OCI-M2 (cell line): ENCODE measurements around the gene RCN1.
"Not testable (repeated sequence)": the region's sequence is repeated elsewhere in the genome, so short reads cannot be mapped to it uniquely, and the experiment has no call there.

Source experiments
- DNase-seq: peaks from one replicate; lab custom pipeline; 2025; ENCODE audit not compliant: unreplicated experiment; lab: John Stamatoyannopoulos, UW

RCN1 gene

DNA sequence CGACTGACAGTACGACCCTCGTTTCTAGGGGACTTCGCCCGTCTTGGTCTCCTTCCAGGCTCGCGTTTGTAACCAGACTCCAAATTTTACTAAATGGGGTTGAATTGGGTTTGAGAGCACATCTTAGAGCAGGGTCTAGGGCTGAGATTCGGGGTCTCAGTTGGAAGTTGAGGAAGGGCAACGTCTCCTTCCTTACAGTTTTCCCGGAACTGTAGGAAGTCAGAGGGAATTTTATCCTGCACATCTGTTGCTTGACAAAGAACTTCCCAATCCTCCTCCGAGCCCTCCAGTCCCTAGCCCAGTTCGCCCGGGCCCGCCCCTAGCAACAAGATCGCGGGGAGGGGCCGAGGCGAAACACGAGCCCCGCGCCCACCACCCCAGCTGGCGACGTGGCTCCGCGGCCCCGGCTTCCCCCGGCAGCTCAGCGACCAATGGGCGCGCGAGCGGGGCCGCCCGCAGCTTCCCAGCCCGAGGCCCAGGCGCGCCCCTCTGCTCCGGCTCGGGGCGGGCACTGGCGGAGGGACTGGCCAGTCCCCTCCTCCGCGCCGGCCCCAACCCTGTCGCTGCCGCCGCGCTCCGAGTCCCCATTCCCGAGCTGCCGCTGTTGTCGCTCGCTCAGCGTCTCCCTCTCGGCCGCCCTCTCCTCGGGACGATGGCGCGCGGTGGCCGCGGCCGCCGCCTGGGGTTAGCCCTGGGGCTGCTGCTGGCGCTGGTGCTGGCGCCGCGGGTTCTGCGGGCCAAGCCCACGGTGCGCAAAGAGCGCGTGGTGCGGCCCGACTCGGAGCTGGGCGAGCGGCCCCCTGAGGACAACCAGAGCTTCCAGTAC lies at the start of gene RCN1:
Gene RCN1, plus strand, starts transcription at position 530 of the 826 bp plus-strand sequence. Its CDS starts 123 bp downstream, at position 653.
- DNase-seq = no peak

DNA sequence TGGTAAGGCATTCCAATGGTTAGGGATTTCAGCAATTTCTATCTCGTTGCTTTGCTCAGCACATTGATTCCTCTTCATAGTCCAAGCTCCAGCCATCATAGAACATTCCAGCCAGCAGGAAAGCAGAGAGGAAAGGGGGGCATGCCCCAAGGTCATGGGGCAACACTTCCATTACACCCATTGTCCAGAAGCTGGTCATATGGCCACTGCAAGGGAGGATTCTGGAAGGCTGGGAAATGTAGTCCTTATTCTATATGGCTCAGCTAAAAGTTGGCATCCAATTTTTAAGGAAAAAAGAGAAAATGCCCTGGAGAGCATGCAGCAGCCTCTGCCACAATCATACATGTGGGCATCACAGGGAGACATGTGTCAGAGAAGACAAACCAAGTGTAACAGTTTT lies 47.1 kb upstream of the RCN1 start:
- no peak for DNase-seq

DNA sequence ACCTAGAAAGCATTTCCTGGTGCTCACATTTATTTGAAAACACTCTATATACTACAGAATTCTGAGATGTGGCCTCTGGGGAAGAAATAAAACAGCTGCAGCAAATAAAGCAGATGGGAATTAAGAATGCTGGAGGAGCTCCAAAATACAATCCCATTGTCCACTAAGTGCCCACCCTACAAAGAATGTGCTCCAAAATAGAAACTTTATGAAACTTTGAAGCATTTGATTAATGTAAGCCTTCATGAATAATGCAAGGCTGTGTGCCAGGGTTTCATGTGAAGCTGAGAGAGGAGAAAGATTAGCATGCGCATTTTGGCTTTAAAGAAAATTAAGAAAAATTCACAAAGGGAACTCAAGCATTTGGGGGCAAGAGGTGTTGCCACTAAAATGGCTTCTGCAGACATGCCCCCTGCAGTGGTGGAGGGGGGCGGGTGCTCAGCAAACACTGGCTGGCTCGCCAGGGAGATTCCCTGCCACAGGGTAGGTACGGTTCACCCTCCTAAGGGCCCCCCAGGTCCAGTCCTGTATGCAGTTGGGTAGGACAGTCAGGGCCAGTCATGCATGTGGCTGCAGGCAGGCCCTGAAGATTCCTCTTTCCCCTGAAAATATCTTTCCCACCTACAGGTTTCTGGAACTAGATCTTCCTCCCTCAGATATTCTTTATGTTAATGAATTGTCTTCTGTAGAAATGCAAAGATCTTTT lies 46.6 kb upstream of the RCN1 start:
- no peak for DNase-seq

DNA sequence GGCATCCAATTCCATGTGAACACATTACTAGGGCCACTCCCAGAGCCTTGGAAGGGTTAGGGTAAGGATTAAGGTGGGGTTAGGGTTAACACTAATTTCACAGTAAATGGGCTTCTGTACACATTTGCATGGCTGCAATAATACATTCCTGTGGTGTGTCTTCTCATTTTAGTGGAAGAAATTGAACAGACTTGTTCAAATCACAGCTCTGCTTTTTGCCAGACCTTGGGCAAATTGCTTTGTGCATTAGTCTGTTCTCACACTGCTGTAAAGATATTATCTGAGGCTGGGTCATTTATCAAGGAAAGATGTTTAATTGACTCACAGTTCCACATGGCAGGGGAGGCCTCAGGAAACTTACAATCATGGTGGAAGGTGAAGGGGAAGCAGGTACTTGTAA lies 45.4 kb upstream of the RCN1 start:
- DNase-seq = no peak

DNA sequence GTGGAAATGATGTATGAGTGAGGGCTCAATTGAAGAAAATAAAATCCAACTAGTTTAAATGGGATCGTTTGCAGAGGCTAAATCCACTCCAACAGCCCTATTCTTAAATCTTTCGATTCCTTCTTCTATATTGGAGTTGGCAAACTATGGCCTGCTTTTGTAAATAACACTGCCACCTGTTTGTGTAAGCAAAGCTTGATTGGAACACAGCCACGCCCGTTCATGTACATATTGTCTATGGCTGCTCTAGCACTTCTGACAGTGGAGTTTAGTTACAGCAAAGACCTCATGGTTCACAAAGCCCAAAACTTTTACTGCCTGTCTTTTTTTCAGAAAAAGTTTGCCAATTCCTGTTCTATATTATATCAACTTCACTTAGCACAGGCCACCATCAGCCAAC lies 40.6 kb upstream of the RCN1 start:
- no peak for DNase-seq

DNA sequence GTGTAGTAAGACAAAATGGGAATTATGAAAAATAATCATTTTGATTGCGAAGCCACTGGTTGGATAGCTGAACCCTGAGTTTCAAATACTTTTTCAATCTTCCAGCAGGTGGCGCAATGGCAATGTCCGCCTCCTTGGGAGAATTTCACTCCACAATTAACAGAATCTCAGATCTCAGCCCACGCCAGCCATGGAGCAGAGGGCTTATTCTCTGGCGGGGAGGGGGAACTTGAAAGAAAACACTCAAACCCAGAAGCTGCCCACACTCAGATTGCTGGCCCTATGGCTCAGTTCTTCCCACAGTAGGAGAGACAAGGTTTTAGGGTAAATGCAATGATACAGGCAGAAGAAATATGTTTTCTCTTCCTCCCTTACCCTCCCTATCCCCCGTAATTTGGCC lies 38.7 kb upstream of the RCN1 start:
- DNase-seq = peak; percentile 8

DNA sequence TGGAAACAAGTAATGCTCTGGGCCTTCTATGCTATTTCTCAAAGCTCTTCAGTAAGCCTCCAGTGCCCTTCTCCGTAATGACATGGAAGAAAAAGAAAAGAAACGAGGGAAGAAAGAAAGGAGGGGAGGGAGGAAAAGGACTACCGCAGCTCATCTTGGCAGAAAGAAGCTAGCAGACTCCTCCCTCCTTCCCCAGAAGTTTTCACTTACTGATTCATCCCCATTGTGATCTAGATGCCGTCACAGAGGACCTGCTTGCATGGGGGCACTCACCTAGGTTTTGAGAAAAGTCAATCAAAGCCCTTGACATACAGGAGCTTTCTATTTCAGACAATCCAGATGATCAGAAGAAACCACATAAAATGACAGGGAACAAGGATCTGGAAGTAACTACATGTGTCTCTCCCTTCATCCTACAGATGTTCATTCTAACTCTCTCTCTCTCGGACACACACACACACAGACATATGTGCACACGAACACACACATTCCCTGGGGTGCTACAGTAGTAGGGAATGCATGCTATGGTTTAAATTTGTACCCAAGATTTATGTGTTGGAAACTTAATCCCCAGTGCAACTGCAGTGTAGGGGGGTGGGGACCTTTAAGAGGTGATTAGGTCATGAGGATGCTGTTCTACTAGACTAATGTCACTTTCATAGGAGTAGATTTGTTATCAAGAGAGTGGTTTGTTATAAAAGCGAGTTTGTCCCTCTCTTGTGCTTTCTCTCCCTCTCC lies 37.6 kb upstream of the RCN1 start:
- DNase-seq = no peak

DNA sequence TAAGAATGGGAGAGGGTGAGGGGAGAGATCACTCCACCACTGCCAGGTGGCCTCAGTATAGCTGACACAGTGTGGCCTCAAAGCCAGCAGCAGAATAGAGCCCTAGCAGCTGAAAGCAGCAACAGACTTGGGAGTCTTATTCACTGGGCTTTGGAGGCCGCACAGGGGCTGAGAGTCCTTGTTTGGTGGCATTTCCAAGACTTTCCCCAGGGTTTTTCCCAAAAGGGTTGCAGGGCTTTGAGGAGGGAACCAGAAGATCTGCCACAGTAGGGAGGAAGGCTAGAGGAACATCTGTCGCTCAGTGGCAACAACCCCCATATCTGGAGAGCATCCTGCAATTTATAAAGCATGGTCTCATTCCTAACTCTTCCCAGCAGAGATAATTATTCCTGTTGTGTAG lies 35.0 kb upstream of the RCN1 start:
- DNase-seq = no peak

DNA sequence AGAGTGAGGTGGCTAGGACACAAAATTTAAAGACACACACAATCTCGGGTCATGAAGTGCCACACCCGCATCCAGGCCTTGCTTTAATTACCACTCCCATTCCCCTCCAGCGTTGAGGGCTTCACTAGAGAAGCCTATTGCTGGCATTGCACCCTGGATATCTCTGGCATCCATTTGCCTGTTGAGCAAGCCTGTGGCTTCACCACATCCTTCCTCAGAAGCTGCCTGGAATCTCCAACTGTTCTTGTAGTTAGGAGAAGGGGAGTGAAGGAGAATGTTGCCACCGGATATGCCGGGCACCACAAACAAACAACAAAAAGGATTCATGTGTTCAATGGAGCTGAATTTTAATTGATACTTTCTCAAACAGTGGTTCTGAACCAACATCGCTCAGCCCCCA lies 34.4 kb upstream of the RCN1 start:
- no peak for DNase-seq

DNA sequence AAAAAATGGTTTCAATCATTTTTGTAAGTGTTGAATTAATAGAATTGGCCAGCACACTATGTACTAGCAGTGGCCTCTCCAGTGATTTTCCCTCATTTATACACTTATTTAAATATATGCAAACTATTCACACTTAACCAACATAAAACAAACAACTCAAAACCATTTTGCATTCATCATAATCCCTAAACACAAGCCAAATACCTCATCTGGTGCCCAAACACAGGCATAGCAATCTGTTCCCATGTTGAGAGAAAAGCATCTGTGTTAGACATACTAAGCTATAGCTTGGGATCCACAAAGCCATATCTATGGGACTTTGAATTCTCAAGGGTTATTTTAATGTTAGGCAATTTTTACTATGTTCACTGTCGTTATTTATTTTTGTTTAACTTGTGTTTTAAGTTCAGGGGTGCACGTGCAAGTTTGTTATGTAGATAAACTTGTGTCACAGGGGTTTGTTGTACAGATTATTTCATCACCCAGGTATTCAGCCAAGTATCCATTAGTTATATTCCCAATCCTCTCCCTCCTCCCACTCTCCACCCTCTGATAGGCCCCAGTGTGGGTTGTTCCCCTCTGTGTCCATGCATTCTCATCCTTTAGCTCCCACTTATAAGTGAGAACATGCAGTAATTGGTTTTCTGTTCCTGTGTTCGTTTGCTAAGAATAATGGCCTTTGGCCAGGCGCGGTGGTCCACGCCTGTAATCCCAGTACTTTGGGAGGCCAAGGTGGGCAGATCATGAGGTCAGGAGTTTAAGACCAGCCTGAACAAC lies 31.0 kb upstream of the RCN1 start:
- no peak for DNase-seq

DNA sequence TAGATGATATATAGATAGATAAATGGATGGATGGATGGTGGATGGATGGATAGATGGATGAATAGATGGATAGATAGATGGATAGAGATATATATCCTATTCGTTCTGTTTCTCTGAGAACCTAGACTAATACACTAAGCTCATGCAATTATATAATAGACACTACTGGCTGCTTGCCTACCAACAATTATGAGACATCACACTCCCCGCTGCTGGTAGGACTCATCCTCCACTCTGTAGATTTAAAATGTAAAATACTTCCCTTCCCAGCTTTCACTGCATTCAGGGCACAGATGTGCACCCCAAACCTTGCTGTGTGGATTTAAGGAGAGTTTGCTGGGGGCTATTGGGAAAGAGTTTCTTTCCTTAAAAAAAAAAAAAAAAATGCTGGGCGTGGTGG lies 28.3 kb upstream of the RCN1 start:
- DNase-seq = no peak

DNA sequence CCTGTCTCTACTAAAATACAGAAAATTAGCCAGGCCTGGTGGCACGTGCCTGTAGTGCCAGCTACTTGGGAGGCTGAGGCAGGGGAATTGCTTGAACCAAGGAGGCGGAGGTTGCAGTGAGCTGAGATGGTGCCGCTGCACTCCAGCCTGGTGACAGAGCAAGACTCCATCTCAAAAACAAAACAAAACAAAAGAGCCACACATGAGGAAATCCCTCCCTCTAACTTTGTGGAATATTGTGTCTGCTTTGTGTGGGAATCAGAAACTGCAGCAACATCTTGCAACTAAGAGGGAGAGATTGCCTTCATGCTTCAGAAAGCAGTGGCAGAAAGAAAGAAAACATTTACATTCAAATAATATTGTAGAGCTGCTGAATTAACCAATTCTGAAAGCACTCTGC lies 27.8 kb upstream of the RCN1 start:
- not testable (repeated sequence) for DNase-seq

DNA sequence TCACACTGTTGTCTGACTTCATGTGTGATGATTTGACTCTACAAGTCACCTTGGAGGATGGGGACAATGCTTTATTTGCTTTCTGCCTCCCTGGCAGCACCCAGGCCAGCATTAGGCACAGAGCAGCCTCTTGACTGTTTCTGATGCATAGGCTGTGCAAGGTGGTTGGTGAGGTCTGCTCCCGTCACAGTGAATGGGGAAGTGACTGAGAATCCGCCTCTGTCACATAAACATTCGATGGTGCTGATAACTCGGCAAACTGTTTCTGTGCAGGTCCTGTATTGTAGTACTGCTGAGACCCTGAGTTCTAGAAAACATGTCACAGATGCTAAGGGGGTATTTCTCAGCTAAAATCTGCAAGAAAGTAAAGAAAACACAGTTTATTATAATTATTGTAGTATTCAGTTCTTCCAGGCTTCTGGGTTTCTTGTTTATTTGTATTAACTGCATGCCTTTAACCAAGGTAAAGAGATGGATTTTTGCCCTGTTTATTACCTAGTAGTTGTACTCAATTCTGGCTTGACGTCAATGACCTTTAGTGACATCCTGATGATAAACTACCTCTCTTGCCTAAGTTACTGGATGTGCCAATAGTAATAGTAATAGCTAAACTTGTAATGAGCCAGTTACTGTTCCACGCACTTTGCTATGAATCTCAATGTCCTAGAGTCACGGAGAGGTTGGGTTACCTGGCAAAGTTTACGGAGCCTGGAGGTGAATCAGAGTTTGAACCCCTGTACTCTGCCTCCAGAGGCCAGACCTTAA lies 24.8 kb upstream of the RCN1 start:
- no peak for DNase-seq

DNA sequence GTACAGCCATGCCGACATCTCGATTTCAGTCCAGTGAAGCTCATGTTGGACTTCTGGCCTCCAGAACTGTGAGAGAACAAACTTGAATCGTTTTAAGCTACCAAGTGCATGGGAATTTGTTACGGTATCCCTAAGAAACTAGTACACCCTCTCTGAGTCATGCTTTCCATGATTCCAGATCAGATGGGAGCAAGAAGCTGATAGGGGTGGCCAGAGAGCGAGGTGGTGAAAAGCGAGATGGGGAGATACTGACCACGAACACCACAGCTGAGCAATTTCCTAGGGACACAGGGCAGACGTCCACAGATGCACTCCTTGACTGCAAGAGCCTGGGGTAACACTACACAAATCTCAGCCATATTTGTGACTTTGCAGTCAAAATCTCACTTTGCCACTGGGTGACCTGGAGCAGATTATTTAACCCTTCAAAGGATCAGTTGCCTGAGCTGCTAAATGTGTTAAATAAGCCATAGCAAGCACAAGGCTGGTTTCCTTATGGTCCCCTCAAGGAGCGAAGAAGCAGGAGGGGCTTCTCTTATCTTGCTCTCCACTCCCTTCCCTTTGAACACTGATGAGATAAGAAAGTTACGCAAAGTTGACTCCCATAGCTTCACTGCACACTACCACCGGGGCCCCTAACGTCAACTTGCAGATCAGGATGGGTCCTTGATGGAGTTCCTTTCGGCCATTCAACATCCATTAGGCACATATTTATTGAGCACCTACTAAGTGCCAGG lies 22.6 kb upstream of the RCN1 start:
- no peak for DNase-seq

DNA sequence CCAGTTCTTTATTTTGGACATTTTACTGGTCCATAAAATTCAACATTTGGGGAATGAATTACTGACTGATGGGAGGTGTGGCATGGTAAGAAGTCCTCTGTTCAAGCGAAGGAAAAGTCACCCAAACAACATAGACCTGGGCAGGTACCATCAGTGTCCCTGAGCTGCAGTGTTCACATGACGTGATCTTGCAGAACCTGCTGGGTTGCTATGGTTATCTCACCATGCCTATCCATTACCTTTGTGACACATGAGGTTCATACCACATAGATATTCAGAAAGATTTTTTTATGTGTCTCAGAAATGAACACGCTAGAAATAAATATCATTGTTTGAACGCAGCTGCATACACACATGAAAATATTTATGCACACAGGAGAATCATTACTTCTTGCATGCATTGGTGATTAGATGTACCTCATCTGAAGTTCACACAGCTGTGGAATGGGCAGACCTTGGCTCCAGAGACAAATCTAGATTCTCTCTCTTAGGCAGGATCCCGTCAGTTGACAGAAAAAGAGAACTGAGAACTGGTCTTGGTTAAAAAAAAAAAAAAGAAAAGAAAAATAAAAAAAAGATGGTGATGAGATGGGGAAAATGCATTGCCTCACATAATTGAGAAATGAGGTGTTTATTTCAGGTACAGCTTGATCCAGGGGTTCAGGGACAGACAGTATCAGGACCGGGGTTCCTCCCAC lies 21.4 kb upstream of the RCN1 start:
- DNase-seq = no peak

DNA sequence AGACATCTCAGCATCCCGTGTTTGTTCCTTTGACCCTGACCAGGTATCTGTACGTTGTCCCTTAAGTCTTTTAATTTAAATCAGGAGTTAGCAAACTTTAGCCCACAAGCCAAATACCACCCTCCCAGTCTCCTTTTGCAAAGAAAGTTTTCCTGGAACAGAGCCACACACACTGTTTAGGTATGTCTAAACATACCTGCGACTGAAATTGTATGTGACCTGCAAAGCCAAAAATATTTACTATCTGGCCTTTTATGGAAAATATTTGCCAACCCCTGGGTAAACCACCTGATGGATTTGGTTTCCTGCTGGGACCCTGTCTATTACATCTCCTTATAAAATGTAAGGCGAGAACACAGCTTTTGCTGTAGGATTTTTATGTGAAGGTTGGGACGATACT lies 20.2 kb upstream of the RCN1 start:
- DNase-seq = no peak

DNA sequence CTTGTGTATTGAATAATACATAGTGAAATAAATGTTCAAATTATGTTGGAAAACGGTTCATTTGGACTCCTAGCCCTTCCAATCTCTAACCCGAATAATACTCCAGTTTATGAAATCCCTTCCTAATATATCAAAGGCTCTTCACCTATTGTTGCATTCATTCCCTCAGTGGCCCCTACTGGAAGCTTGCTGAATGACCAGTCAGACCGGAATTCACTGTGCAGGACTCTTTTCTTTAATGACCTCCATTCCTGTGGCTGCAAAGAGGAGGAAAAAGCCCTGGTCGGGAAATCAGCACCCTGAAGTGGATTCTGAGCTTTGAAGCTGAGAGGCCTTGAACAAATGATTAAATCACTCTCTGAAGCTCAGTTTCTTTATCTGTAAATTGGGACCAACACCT lies 19.1 kb upstream of the RCN1 start:
- no peak for DNase-seq

DNA sequence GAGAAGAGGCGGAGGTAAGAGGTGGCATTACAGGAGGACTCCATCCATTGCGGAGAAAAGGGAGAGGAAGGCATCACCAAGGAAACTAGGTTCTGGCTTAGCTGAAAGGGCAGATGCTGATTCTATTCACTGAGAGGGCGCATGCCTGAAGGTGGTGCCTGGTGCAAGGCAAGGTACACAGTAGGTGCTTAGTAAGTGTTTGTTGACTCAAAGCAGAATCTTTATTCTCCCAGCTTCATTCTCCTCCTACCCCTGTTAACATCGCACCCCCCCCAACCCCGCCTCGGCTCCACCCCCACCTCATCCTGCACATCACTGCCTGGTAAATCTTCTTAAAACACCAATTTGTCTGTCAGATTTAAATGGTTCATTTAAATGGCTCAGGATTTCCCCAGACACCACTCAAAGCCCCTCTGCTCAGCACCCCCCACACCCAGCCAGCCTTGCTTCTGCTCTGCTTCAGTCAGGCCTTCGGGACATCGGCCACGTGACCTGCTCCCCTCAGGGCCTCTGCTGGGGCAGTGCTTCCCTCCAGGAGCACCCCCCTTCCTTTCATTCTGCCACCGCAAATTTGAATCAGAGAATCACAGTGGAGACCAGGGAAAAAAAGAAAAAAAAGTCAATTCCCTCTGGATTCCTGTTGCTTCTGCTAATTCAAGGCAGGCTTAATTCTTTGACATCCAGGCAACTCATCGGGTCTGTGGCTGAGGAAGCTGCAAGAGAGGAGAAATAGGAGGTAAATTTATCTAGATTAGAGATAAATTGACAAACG lies 17.8 kb upstream of the RCN1 start:
- DNase-seq = no peak
